HG03066 (cell line): Measurements from ENCODE around the gene CRYBB1.

ENCODE experiments used
- ATAC-seq: cut with Tn5 transposase; IDR thresholded peaks from one replicate; pipeline ENCODE4 v1.9.1; 2021; ENCODE audit warnings: low read depth; ENCODE audit not compliant: unreplicated experiment

The CRYBB1 gene

GRCh38 chr22:26610072-26610958 lies 7.5 kb downstream of the CRYBB1 start:
- peak; percentile 79 for ATAC-seq

DNA sequence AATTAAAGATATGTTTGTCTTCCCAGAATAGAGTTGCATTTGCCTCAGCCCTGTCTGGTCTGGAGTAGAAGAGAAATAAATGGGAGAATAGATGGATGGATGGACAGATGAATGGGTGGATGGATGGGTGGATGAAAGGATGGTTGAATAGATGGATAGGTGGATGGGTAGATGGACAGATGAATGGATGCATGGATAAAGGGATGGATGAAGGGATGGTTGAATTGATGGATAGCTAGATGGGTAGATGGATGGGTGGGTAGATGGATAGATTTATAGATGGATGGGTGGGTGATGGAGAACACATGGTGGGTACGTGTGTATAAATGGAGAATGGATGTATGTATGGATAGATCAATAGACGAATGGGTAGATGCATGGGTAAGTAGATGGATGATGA lies 8.5 kb downstream of the CRYBB1 start:
- ATAC-seq, result no peak

DNA sequence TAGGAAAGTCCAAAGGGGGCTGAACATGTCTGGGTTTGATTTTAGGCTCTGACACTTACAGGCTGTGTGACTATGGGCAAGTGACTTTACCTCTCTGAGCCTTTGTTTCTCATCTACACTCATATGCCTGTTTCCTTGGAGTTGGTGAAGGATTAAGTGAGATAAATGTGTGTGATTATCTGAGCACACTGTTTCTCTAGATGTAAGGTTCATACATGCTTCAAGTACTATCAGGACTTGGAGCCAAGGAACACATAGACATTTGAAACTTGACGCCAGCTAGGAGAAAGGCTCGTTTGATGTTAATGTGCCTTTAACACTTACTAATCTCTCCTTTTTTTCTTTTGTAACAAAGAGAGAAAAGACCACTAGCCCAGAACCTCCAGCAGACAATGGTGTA lies 9.7 kb downstream of the CRYBB1 start:
- no peak for ATAC-seq

- ATAC-seq, result no peak
Observed at GRCh38 chr22:26606611-26607010, 11.2 kb downstream of the CRYBB1 start.

DNA sequence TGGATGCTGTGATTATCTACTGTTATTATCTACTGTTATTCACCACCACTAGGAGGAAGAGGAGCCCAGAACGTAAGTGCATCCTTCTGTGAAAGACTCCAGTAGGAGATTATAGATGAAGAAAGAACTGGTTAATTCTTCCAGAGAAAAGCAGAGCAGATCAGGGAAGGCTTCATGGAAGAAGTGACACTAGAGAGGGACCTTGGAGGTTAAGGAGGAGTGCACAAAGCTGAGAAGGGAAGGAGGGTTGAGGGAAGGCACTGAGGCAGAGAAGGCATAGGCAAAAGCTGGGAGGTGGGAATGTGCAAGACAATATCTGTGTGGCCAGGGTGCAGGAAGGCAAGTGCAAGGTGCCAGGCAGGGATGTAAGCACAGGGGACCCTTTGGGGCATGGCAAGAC lies 13.5 kb downstream of the CRYBB1 start:
- no peak for ATAC-seq

DNA sequence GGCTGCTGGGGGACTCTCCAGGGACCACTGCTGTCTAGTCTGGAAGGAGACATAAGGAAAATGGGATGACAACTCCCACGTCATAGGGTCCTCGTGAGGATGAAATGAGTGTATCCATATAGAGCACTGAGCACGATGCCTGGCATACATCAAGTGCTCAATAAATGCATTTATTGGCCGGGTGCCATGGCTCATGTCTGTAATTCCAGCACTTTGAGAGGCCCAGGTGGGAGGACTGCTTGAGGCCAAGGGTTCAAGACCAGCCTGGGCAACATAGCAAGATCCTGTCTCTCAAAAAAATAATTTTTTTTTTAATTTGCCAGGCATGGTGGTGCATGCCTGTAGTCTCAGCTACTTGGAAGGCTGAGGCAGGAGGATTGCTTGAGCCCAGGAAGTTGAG lies 15.7 kb downstream of the CRYBB1 start:
- ATAC-seq, result no peak

GRCh38 chr22:26601726-26602125 lies 16.1 kb downstream of the CRYBB1 start:
- ATAC-seq, result no peak

DNA sequence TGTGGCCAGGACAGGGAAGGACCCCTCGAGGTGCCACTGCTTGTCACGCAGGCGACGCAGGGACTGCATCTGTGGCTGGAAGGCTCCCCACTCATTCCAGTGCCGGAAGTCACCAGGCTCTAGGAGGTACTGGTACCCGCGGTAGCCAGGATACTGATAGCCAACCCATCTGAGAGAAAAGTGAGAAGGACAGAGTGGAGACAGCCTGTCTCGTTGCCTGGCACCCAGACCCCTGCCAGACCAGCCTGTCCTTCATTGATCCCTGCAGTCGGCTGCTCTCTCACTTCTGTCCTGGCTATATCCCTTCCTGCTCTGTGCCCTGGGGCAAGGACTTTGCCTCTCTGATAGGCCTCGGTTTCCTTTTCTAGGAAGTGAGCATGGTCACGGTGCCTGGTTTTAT lies 18.3 kb downstream of the CRYBB1 start:
- no peak for ATAC-seq

GRCh38 chr22:26597480-26597879 lies 20.3 kb downstream of the CRYBB1 start:
- ATAC-seq, result no peak

DNA sequence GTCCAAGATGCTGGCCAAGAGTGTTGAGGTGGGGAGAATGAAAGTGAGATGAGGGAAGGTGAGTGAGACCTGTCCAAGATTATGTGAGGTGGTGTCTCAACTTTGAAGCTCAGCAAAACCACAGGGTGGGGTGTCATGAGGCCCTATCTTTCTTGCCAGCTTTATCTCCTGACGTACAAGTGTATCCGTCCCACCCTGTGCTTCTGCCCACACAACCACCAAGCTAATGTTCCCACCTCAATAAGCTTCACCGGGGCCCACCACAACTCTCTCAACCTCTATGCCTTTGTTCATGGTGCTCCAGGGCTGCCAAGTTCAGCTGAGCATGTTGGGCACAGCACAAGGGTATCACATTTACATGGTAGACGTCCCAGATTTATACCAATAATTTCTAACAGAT lies 20.8 kb downstream of the CRYBB1 start:
- ATAC-seq, result no peak

- ATAC-seq, result no peak
Observed at GRCh38 chr22:26593763-26594162, 24.1 kb downstream of the CRYBB1 start.

DNA sequence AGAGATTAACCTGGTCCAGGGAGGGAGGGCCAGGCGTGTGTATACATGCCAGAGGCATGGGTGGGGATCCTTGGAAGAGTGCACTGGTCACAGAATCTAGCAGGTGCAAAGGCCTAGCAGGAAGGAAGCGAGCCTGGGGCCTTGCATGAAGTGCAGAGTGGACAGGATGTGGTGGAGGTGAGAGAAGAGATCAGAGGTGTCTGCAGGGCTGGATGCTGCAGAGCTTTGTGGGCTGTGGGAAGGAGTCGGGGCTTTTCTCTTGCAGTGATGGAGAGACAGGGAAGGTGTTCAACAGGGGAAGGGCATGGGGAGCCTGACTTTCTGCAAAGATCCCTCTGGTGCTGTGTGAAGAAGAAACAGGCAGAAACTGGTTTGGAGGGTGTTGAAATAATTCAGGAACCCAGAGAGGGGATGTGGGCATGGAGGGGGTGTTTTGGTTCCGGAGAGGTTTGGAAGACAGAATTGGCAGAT lies 25.4 kb downstream of the CRYBB1 start:
- peak; percentile 61 for ATAC-seq

GRCh38 chr22:26589845-26590736 lies 27.7 kb downstream of the CRYBB1 start, which contains the start of gene TPST2:
TPST2 (minus strand) TSS chr22:26590132; CDS start chr22:26541630, 48,502 bp downstream.
- peak; percentile 46 for ATAC-seq

DNA sequence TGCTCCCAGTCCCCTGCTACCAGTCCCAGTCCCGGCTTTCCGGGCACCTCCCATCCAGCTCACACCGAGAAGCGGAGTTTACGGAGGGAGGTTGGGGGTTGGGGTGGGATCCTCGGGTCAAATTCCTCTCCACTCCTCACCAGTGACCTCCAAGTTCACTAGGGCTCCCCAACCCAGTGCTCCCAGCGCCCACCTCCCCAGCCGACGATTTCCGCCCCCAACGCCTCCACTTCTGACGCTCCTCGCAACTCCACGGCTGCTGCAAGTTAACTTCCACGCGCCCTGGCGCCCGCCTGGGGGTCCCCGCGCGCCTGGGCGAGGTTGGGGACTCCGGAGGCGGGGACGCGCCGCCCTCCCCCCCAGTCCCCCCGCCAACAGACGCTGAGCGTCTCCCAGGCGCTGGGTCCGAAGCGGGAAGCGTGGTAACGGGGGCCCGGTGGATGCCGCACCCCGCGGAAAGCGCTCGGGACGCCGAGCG lies 28.4 kb downstream of the CRYBB1 start:
- ATAC-seq, result no peak

DNA sequence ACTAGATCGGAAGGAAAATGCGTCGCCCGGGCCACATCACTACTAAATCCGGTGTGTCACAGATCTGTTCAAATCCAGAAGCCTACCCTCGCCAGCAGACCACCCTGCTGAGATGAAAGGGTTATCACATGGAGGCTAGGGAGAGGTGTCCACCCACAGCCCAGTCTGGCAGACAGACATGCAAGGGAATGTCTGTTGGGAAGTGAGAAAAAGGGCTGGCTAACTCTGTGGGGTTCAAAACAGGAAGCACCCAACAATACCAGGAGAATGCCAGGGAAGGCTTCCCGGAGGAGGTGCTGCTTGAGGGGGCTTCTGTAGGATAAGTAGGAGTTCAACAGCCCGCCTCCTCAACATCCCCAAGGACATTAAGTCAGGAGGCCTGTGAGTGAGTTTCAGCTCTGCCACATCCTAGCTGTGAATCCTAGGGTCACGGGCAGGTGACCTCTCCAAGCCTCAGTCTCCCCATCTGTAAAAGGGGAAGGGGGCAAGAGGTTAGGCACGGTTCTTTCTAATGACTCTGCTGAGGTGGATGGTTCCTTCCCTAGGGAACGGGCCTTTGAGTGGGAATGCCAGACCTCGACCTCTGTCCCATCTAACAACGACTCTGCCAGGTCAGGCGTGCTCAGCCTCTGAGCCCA lies 29.0 kb downstream of the CRYBB1 start:
- no peak for ATAC-seq

DNA sequence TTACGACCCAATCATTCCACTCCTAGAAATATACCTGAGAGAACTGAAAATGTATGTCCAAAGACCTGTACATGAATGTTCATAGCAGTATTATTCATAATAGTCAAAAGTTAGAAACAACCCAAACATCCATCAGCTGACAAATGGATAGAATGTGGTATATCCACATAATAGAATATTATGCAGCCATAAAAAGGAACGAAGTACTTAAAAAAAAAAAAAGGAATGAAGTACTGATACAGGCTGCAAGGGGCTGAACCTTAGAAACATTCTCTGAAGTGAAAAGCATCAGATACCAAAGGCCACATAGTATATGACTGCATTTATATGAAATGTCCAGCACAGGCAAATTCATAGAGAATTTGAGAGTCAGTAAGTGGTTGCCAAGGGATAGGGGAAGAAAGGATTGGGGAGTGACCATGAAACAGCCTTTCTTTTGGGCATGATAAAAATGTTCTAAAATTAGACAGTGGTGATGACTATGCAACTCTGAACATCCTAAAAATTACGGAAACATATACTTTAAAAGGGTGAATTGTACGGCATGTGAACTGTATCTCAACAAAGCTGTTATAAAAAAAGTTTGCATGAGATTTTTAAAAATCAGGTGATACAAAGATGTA lies 29.7 kb downstream of the CRYBB1 start:
- ATAC-seq, result no peak

DNA sequence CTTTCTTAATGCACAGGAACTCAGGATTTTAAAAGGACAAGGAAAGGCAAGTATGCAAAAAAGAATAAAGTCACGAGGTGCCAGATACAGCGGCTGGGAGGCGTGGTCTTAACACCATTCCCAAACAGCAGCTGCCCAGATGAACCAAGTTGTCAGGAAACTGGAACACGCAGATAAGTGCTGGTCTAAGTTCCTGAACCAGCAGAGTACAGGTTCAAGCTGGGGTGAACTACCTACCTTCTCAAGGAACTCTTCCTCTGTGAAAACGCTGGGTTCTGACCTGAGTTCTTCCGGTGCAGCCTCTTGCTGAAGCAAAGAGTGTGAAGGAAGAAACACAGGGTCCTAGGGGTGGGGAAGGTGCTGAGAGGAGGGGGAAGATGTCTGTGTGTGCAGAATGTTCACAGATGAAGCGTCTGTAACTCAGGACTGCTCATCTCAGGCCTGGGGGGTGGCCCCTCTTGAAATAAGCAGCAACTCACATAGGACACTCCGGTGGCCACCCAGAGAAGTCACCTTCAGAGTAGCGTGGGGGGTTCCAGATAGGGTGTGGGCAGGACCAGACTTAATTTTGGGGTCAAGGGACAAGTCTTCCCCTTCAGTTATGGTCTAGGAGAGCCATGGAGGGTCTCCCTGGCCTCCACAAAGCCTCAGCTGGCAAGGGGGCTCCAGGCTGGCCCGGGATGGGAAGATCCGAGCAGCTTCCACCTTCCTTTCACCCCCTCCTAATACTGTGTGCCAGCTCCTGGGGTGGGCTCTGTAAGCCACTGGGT lies 31.1 kb downstream of the CRYBB1 start:
- ATAC-seq, result no peak

- no peak for ATAC-seq
Observed at GRCh38 chr22:26585104-26585790, 32.6 kb downstream of the CRYBB1 start.

DNA sequence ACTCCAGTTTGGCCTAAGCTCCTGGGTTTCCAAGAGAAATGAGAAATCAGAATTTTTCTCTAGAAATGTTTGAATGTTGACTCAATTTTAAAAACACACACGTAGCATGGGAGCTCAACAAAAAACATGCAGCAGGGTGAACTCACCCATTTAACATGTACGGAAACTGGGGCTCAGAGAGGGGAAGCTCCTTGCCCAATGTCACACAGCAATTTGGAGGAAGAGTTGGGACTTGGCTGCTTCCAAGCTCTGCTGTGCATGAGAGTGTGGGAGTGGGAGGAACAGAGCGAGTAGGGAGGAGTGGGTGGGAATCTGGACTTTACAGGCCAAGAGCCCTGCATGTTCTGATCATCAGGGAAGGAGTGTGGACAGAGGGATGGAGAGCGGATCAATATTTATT lies 33.8 kb downstream of the CRYBB1 start:
- ATAC-seq, result no peak
